Skeletal muscle tissue (tissue), 4 donors: Measurements from ENCODE around the gene HMCN1. TPM values are rescaled to one million over a fixed set of nuclear protein-coding genes. Genes with fewer than 3 reads are reported as not detected.

Source experiments
- H3K27ac ChIP-seq: one replicate; pipeline ENCODE4 v1.7.0; 2013; ENCODE audit warnings: mild to moderate bottlenecking, low read depth, low read length, inconsistent platforms
- H3K27me3 ChIP-seq, 3 donors: one replicate each; pipeline ENCODE4 v1.7.0; 2013; ENCODE audit warnings: low read length in 3 of 3; ENCODE audit not compliant: control insufficient read depth in 3 of 3, insufficient read depth in 3 of 3
- H3K36me3 ChIP-seq, 3 donors: one replicate each; pipeline ENCODE4 v1.7.0; 2013; ENCODE audit warnings: low read length in 3 of 3; ENCODE audit not compliant: control insufficient read depth in 3 of 3, insufficient read depth in 3 of 3
- H3K4me1 ChIP-seq, 3 donors: one replicate each; pipeline ENCODE4 v1.7.0; 2013; ENCODE audit warnings: low read length in 3 of 3, mild to moderate bottlenecking in 3 of 3; ENCODE audit not compliant: control insufficient read depth in 3 of 3, insufficient read depth in 3 of 3
- H3K4me3 ChIP-seq, 3 donors: one replicate each; pipeline ENCODE4 v1.7.0; 2013; ENCODE audit warnings: low read length in 3 of 3
- H3K9ac ChIP-seq, 3 donors: one replicate each; pipeline ENCODE4 v1.7.0; 2013; ENCODE audit warnings: low read length in 3 of 3, mild to moderate bottlenecking in 3 of 3, moderate library complexity in 2 of 3, low read depth in 1 of 3
- H3K9me3 ChIP-seq, 3 donors: one replicate each; pipeline ENCODE4 v1.7.0; 2013; ENCODE audit warnings: low read length in 3 of 3; ENCODE audit not compliant: control insufficient read depth in 3 of 3
- total RNA-seq: library from RNA; depleted of rRNA; stranded (reverse); fragments of >200 nt; gene quantifications from one replicate; pipeline ENCODE4 v1.2.3, GENCODE V29; 2014
- donor health status: Osteomylitis.

HMCN1 gene
- total RNA-seq, 1 donor from 2014 or later = 16.7 TPM

- Histone ChIP-seq H3K9me3 (no peaks in the 10 kb centered on the region), H3K4me3 (no peak overlapping the region), H3K36me3 (no peaks in the 10 kb centered on the region), H3K9ac (no peak overlapping the region), H3K4me1 (no peaks in the 10 kb centered on the region), H3K27ac (no peak overlapping the region), H3K27me3 (no peaks in the 10 kb centered on the region)
Observed at GRCh38 chr1:185857442-185857841, 123.3 kb downstream of the HMCN1 start.

GRCh38 chr1:185860311-185860710, 126.1 kb downstream of the HMCN1 start:
- H3K9me3 ChIP-seq = no peaks in the 10 kb centered on the region
- H3K9ac ChIP-seq = no peak overlapping the region
- no peaks in the 10 kb centered on the region for H3K4me1 ChIP-seq
- no peak overlapping the region for H3K27ac ChIP-seq
- H3K4me3 ChIP-seq = no peak overlapping the region
- no peaks in the 10 kb centered on the region for H3K36me3 ChIP-seq
- no peaks in the 10 kb centered on the region for H3K27me3 ChIP-seq

GRCh38 chr1:185860859-185861258, 126.7 kb downstream of the HMCN1 start:
- Histone ChIP-seq H3K9ac (no peak overlapping the region), H3K4me1 (no peaks in the 10 kb centered on the region)

GRCh38 chr1:185861630-185862029, 127.4 kb downstream of the HMCN1 start:
- Histone ChIP-seq H3K9me3 (no peaks in the 10 kb centered on the region), H3K9ac (no peak overlapping the region), H3K4me1 (no peaks in the 10 kb centered on the region), H3K4me3 (no peak overlapping the region), H3K27ac (no peak overlapping the region), H3K27me3 (no peaks in the 10 kb centered on the region), H3K36me3 (no peaks in the 10 kb centered on the region)

More at GRCh38 chr1:185860859-185861258, 126.7 kb downstream of the HMCN1 start:
- Histone ChIP-seq H3K9me3 (no peaks in the 10 kb centered on the region), H3K27ac (no peak overlapping the region), H3K27me3 (no peaks in the 10 kb centered on the region), H3K36me3 (no peaks in the 10 kb centered on the region), H3K4me3 (no peak overlapping the region)

- H3K4me3 ChIP-seq = no peak overlapping the region
- H3K27ac ChIP-seq = no peak overlapping the region
- H3K36me3 ChIP-seq = no peaks in the 10 kb centered on the region
- H3K9ac ChIP-seq = no peak overlapping the region
- H3K4me1 ChIP-seq = no peaks in the 10 kb centered on the region
- no peaks in the 10 kb centered on the region for H3K9me3 ChIP-seq
- H3K27me3 ChIP-seq = no peaks in the 10 kb centered on the region
Observed at GRCh38 chr1:185862235-185862634, 128.0 kb downstream of the HMCN1 start.

GRCh38 chr1:185864331-185864730, 130.1 kb downstream of the HMCN1 start:
- no peak overlapping the region for H3K4me3 ChIP-seq
- no peaks in the 10 kb centered on the region for H3K4me1 ChIP-seq
- no peaks in the 10 kb centered on the region for H3K9me3 ChIP-seq
- H3K27ac ChIP-seq = no peak overlapping the region
- H3K9ac ChIP-seq = no peak overlapping the region
- H3K27me3 ChIP-seq = no peaks in the 10 kb centered on the region
- H3K36me3 ChIP-seq = no peaks in the 10 kb centered on the region

GRCh38 chr1:185864889-185865517, 130.8 kb downstream of the HMCN1 start:
- no peaks in the 10 kb centered on the region for H3K9me3 ChIP-seq
- H3K27ac ChIP-seq = no peak overlapping the region
- no peaks in the 10 kb centered on the region for H3K4me1 ChIP-seq
- no peaks in the 10 kb centered on the region for H3K27me3 ChIP-seq
- H3K9ac ChIP-seq = no peak overlapping the region
- H3K36me3 ChIP-seq = no peaks in the 10 kb centered on the region
- no peak overlapping the region for H3K4me3 ChIP-seq

GRCh38 chr1:185869590-185869989, 135.4 kb downstream of the HMCN1 start:
- H3K36me3 ChIP-seq = no peaks in the 10 kb centered on the region
- no peaks in the 10 kb centered on the region for H3K9me3 ChIP-seq
- H3K4me1 ChIP-seq = no peaks in the 10 kb centered on the region
- H3K27me3 ChIP-seq = no peaks in the 10 kb centered on the region
- no peak overlapping the region for H3K27ac ChIP-seq
- no peak overlapping the region for H3K9ac ChIP-seq
- no peak overlapping the region for H3K4me3 ChIP-seq

- no peak overlapping the region for H3K4me3 ChIP-seq
- H3K9ac ChIP-seq = no peak overlapping the region
- no peak overlapping the region for H3K27ac ChIP-seq
- no peaks in the 10 kb centered on the region for H3K27me3 ChIP-seq
- H3K36me3 ChIP-seq = no peaks in the 10 kb centered on the region
- no peaks in the 10 kb centered on the region for H3K4me1 ChIP-seq
- H3K9me3 ChIP-seq = no peaks in the 10 kb centered on the region
Observed at GRCh38 chr1:185871627-185872150, 137.5 kb downstream of the HMCN1 start.

GRCh38 chr1:185874246-185874645, 140.1 kb downstream of the HMCN1 start:
- Histone ChIP-seq H3K9ac (no peak overlapping the region), H3K27me3 (no peaks in the 10 kb centered on the region), H3K9me3 (no peaks in the 10 kb centered on the region), H3K27ac (no peak overlapping the region), H3K4me1 (no peaks in the 10 kb centered on the region), H3K4me3 (no peak overlapping the region), H3K36me3 (no peaks in the 10 kb centered on the region)
